Measurements from ENCODE around the gene OR52I2.
A peak's percentile ranks its signal among the peaks of the same experiment; 100 is the strongest.

The OR52I2 gene

DNA sequence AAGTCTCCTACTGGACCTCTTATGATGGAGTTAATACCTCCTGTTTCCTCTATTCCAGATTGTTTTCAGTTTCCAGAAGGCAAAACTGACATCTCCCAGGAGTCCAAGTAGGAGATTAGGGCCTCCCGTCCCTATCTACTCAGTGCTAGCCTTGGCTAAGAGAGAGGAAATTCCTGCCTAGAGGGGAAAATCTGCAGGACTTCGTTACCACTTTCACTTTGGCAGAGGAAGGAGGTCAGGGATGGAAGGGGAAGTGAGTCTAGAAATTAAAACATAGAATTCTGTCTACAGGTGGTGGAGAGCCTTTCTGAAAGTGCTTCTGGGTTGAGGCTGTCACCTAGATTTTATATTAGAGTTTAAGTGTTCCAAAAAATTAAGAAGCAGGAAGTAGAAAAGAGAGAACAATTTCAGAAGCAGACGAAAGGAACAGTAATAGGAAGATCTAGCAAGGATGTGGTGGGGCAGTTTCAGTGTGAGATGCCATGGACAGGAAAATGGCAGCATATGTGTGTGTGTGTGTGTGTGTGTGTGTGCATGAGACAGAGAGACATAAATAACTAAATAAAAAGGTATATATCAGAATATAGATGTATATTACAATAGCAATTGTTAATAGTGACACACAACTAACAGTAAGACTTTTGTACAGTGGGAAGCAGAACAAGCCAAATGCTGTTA, 28.9 kb downstream of the OR52I2 start:
- DNase-seq: no peak

DNA sequence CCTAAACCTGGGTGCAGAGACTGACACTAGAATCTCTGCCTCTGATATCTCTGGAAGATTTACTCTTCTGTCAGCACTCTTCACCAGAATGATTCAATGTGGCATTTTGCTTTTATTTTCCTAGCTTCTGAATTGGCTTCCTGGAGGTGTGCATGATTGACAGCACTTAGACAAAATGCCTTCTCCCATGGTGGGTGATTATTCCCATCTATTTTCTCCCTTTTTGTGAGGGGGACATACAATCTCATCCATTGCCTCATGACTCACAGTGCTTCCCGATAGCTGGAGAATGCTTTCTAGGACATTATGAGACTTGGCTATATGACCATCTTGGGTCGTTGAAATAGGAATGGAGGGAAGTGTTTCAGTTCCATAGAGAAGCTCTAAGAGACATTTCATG, 30.4 kb downstream of the OR52I2 start:
- DNase-seq: no peak

DNA sequence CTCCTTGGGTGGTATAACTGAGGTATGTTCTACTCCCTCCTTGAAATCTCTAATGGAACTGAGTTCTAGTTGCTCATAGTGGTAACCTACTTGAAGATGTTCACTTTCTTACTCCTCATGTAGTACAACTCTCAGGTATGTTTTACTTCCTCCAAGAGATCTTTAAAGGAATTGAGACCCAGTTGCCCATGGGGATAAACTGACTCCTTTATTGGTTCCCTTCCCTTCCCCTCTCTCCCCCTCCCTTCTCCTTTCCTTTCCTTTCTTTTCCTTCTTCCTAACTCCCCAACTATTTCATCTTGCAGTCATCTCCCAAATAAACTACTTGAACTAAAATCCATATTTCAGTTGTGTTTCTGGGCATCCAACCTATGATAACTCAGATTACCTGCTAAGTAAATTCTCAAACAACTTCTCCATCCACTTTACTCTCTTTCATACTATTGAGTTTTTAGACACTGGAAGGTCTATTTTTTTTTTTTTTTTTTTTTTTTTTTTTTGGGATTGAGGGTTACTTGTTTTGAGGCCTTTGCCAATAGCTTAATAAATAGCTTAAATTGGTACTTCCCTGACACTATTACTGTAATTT, 34.4 kb downstream of the OR52I2 start:
- no peak for DNase-seq

DNA sequence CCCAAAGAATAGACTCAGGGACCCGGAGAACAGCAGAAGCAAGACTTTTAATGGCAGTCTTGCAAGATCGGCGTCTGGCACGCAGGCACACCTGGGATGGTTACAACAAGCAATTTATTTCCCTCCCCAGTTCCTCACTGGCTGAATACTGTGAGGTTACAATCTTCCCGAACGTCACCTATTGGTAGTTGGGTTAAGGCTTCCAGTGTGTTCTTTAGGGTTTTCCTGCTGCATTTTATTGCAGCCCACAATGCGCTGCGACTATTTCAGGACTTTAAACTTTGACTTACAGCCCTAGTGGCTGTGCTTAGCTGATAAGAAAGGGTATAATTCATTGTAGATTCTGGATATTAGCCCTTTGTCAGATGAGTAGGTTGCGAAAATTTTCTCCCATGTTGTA, 38.0 kb downstream of the OR52I2 start:
- no peak for DNase-seq

DNA sequence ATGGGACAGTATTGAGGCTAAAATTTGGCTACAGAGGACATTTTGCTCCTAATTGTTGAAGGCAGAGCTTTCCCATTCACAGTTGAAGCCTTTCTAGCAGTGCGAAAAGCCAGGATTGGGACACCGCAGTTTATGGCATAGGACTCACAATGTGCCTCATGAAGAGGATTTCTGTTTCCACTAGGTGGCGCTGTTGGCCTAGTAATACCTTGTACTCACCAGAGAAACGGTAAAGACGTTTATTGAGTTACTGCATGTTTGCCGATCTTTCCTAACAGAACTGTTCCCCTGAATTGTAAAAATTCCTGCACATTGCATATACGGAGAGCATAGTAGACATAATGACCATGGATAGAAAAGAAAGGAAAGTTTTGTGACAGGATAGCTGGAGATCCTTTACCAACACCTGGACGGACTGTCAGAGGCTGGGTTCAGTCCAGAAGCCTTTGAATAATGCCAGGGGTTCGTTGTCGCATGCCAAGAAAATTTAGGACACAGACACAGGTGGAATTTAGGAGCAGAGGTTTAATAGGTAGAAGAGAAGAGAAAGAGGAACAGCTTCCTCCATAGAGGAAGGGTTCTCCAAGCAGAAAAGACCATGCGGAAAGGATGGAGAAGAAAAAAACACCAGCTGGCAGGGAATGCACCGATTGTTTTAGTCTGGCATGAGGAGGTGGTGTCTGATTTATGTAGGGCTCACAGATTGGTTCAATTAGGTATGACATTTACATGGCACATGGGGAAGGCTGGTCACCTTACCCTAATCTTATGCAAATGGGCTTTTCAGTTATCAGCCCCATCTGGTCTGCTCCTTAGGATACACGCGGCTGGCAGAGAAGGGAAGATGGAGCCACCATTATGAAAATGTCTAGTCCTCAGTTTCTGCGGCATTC, 44.9 kb downstream of the OR52I2 start:
- DNase-seq: peak; percentile 92

DNA sequence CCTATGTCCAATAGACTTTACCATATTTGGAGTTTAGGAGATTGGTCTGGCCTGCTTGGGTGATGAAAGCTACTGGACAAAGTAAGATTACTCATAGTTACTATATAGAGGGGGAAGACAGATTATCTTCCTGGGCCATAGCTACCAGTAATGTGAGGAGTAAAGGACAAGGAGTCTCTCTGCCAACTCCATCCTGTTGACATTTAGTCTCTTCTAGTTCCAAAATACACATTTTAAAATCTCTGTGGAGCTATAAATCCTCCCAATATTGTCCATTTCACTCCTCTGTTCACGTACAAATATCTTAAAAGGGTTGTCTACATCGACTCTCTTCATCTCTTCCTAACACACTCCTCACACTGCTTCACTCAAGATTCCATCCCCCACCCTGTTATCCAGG, 54.6 kb downstream of the OR52I2 start:
- DNase-seq: no peak

DNA sequence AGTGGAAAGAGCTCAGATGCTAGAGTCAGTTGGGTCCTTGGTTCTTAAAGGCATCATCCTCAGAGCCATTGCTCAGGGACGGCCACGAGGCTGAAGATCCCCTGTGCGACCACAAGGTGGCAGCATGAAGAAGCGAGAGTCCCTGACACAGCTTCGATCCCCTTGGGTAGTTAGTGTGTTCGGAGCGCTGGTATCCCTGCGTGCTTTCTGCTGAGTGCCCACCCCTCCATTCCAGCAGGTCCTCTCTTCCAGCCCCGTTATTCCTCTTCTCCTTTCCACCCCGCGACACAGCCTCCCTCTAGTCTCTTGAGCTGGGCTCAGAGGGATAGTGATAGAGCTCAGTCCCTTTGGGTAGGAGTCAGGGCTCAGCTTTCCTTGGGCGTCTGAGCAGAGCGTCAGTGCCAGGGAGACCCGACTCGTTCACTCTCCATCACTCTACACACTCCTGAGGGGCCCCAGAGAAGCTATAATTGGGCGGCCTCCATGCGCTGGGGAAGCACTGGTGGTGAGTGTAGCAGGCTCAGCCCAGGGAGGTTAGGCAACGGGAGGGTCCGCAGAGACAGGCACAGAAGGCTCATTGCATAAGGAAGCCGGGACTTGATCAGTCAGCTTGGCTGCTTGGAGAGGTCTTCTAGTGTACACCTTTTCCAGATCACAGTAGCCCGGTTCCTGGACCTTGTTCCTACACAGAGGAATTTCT, 55.6 kb downstream of the OR52I2 start, which contains the start of gene OR51D1:
TSS of gene OR51D1 (plus strand) at position 516 of the 700 bp plus-strand sequence. CDS start 2,314 bp downstream, outside the sequence.
- DNase-seq: peak; percentile 81

DNA sequence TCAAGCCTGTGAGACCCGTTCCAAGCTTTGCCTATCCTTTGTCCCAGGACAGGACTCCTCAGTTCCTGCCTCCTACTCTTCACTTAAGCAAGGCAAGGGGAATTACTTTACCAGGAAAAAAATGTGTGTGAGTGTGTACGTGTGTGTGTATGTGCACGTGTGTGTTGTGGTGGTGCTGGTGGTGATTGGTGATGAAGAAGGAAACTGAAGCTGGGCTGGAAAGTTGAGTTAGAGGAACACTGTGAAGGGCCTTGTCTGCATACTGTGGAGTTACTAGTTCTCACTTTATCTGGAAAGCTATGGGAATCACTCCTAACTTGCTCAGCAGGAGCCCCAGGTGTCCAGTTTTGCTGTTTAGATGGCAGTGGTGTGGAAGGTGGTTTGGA, 56.1 kb downstream of the OR52I2 start:
- no peak for DNase-seq

DNA sequence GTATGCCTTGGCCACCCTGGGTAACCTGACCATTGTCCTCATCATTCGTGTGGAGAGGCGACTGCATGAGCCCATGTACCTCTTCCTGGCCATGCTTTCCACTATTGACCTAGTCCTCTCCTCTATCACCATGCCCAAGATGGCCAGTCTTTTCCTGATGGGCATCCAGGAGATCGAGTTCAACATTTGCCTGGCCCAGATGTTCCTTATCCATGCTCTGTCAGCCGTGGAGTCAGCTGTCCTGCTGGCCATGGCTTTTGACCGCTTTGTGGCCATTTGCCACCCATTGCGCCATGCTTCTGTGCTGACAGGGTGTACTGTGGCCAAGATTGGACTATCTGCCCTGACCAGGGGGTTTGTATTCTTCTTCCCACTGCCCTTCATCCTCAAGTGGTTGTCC, 58.4 kb downstream of the OR52I2 start:
- no peak for DNase-seq

DNA sequence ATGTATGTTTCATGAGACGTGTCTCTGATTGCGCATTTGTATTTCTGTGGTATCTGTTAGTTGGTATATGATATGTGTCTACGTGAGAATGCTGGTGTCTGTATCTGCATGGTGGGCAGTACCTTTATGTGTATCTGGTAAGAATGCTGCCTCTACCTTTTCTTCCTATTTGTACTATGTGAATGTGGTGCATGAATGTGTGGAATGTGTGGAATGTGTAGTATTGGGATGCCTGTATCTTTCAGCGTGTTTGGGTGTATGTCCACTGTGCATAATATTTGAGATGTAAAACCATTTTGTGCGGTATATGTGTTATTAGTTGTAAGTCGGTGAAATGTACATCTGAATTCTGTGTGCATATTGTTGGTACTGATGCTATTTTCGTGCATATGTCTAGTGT, 60.0 kb downstream of the OR52I2 start:
- no peak for DNase-seq

DNA sequence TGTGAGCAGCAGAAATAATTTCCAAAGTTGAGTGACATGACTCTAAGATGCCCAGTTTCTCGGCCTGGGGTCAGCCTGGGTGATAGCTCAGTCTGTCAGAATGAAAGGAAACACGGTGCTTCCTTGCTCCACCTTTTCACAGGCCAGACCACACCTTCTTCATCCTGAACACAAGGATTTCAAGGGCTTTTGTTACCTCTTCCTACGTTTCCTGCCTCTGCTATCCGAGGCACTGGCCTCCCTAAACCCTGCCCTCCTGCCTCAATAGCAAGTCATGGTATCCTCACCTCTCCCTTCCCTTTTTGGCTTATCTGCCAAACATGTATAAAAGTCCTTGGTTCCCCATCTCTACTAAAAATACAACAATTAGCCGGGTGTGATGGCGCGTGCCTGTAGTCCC, 60.5 kb downstream of the OR52I2 start:
- DNase-seq: no peak

Data from NCI-H82 (cell line).